HEK293 (cell line): ENCODE data around the gene NDUFA1.

Experiments
- CTCF ChIP-seq: fragments of 450-650 bp; formaldehyde crosslinking; IDR thresholded peaks from 2 replicates; pipeline ENCODE4 v1.5.1; 2016; ENCODE audit warnings: missing biosample characterization, missing genetic modification characterization
- PRDM4 ChIP-seq: fragments of 450-650 bp; formaldehyde crosslinking; IDR thresholded peaks from 2 replicates; pipeline ENCODE4 v1.5.1; 2017; ENCODE audit warnings: missing biosample characterization, missing genetic modification characterization
- SP3 ChIP-seq: fragments of 450-650 bp; formaldehyde crosslinking; IDR thresholded peaks from 2 replicates; pipeline ENCODE4 v1.5.1; 2016; ENCODE audit warnings: missing biosample characterization, missing genetic modification characterization
- TCF7L2 ChIP-seq: IDR thresholded peaks from 2 replicates; pipeline ENCODE4 v1.6.1; 2011; ENCODE audit warnings: low read depth, mild to moderate bottlenecking, inconsistent platforms, low read length, moderate library complexity, borderline replicate concordance
- ZBTB1 ChIP-seq: fragments of 450-650 bp; formaldehyde crosslinking; IDR thresholded peaks from 2 replicates; pipeline ENCODE4 v1.5.1; 2016; ENCODE audit warnings: missing biosample characterization, missing genetic modification characterization
- ZBTB44 ChIP-seq: fragments of 450-650 bp; IDR thresholded peaks from 2 replicates; pipeline ENCODE4 v1.5.1; 2018; ENCODE audit warnings: missing biosample characterization, mild to moderate bottlenecking, missing genetic modification characterization
- ZBTB7A ChIP-seq: fragments of 450-650 bp; formaldehyde crosslinking; IDR thresholded peaks from 2 replicates; pipeline ENCODE4 v1.5.1; 2016; ENCODE audit warnings: low read depth, missing biosample characterization, missing genetic modification characterization
- ZBTB8A ChIP-seq: fragments of 450-650 bp; formaldehyde crosslinking; IDR thresholded peaks from 2 replicates; pipeline ENCODE4 v1.5.1; 2016; ENCODE audit warnings: missing biosample characterization, missing genetic modification characterization
- ZEB2 ChIP-seq: fragments of 450-650 bp; formaldehyde crosslinking; IDR thresholded peaks from 2 replicates; pipeline ENCODE4 v1.5.1; 2016; ENCODE audit warnings: missing biosample characterization, missing genetic modification characterization
- ZFP3 ChIP-seq: fragments of 450-650 bp; formaldehyde crosslinking; IDR thresholded peaks from 2 replicates; pipeline ENCODE4 v1.5.1; 2016; ENCODE audit warnings: low read depth, missing biosample characterization, missing genetic modification characterization
- ZFP69B ChIP-seq: fragments of 450-650 bp; formaldehyde crosslinking; IDR thresholded peaks from 2 replicates; pipeline ENCODE4 v1.5.1; 2016; ENCODE audit warnings: missing biosample characterization, missing genetic modification characterization
- ZNF121 ChIP-seq: fragments of 450-650 bp; formaldehyde crosslinking; IDR thresholded peaks from 2 replicates; pipeline ENCODE4 v1.5.1; 2016; ENCODE audit warnings: missing biosample characterization, missing genetic modification characterization
- ZNF133 ChIP-seq: fragments of 450-650 bp; formaldehyde crosslinking; IDR thresholded peaks from 2 replicates; pipeline ENCODE4 v1.5.1; 2016; ENCODE audit warnings: missing biosample characterization, missing genetic modification characterization
- ZNF184 ChIP-seq: fragments of 450-650 bp; IDR thresholded peaks from 2 replicates; pipeline ENCODE4 v1.5.1; 2018; ENCODE audit warnings: missing biosample characterization, mild to moderate bottlenecking, missing genetic modification characterization
- ZNF26 ChIP-seq: fragments of 450-650 bp; formaldehyde crosslinking; IDR thresholded peaks from 2 replicates; pipeline ENCODE4 v1.5.1; 2016; ENCODE audit warnings: missing biosample characterization, missing genetic modification characterization
- ZNF335 ChIP-seq: fragments of 450-650 bp; formaldehyde crosslinking; conservative IDR thresholded peaks from 2 replicates; pipeline ENCODE4 v1.5.1; 2016; ENCODE audit warnings: missing biosample characterization, missing genetic modification characterization
- ZNF394 ChIP-seq: fragments of 450-650 bp; formaldehyde crosslinking; IDR thresholded peaks from 2 replicates; pipeline ENCODE4 v1.5.1; 2016; ENCODE audit warnings: missing biosample characterization, missing genetic modification characterization, mild to moderate bottlenecking, moderate library complexity, borderline replicate concordance
- ZNF423 ChIP-seq: fragments of 450-650 bp; formaldehyde crosslinking; IDR thresholded peaks from 2 replicates; pipeline ENCODE4 v1.5.1; 2016; ENCODE audit warnings: missing biosample characterization, missing genetic modification characterization
- ZNF433 ChIP-seq: fragments of 450-650 bp; formaldehyde crosslinking; IDR thresholded peaks from 2 replicates; pipeline ENCODE4 v1.5.1; 2016; ENCODE audit warnings: missing biosample characterization, missing genetic modification characterization, low read depth
- ZNF449 ChIP-seq: fragments of 450-650 bp; formaldehyde crosslinking; IDR thresholded peaks from 2 replicates; pipeline ENCODE4 v1.5.1; 2017; ENCODE audit warnings: missing biosample characterization, mild to moderate bottlenecking, missing genetic modification characterization, moderate library complexity
- ZNF501 ChIP-seq: fragments of 450-650 bp; formaldehyde crosslinking; IDR thresholded peaks from 2 replicates; pipeline ENCODE4 v1.5.1; 2016; ENCODE audit warnings: missing biosample characterization, missing genetic modification characterization
- ZNF514 ChIP-seq: fragments of 450-650 bp; formaldehyde crosslinking; IDR thresholded peaks from 2 replicates; pipeline ENCODE4 v1.5.1; 2016; ENCODE audit warnings: missing biosample characterization, missing genetic modification characterization
- ZNF529 ChIP-seq: fragments of 450-650 bp; formaldehyde crosslinking; IDR thresholded peaks from 2 replicates; pipeline ENCODE4 v1.5.1; 2017; ENCODE audit warnings: missing genetic modification characterization, missing biosample characterization; ENCODE audit not compliant: insufficient replicate concordance
- ZNF530 ChIP-seq: fragments of 450-650 bp; formaldehyde crosslinking; IDR thresholded peaks from 2 replicates; pipeline ENCODE4 v1.5.1; 2016; ENCODE audit warnings: low read depth, missing biosample characterization, missing genetic modification characterization
- ZNF548 ChIP-seq: fragments of 450-650 bp; formaldehyde crosslinking; IDR thresholded peaks from 2 replicates; pipeline ENCODE4 v1.5.1; 2016; ENCODE audit warnings: missing biosample characterization, missing genetic modification characterization
- ZNF585B ChIP-seq: fragments of 450-650 bp; formaldehyde crosslinking; IDR thresholded peaks from 2 replicates; pipeline ENCODE4 v1.5.1; 2016; ENCODE audit warnings: missing biosample characterization, missing genetic modification characterization
- ZNF600 ChIP-seq: fragments of 450-650 bp; formaldehyde crosslinking; IDR thresholded peaks from 2 replicates; pipeline ENCODE4 v1.5.1; 2016; ENCODE audit warnings: missing biosample characterization, missing genetic modification characterization
- ZXDB ChIP-seq: fragments of 450-650 bp; formaldehyde crosslinking; IDR thresholded peaks from 2 replicates; pipeline ENCODE4 v1.5.1; 2016; ENCODE audit warnings: missing biosample characterization, missing genetic modification characterization

The NDUFA1 gene

GRCh38 chrX:119852382-119853353, 19.0 kb upstream of the NDUFA1 start, which contains the start of gene UPF3B (continued):
- TF ChIP-seq PRDM4 (no peak), ZNF423 (tag by site-specific recombination) (no peak), ZNF394 (tag by site-specific recombination) (peak; percentile 78; the same call in 1 of the 2 replicates), ZNF26 (tag by site-specific recombination) (no peak), ZEB2 (tag by site-specific recombination) (peak; percentile 84), ZNF600 (tag by site-specific recombination) (peak; percentile 47; the same call in 1 of the 2 replicates), ZBTB1 (tag by site-specific recombination) (no peak), ZFP69B (tag by site-specific recombination) (peak; percentile 82), ZNF514 (tag by site-specific recombination) (no peak), ZBTB8A (tag by site-specific recombination) (peak; percentile 91), ZNF121 (tag by site-specific recombination) (no peak), ZBTB7A (no peak), ZNF530 (tag by site-specific recombination) (no peak), ZNF501 (peak; percentile 66; the same call in 1 of the 2 replicates), SP3 (peak; percentile 80), ZNF184 (tag by site-specific recombination) (no peak), CTCF (tag by site-specific recombination) (no peak), ZNF449 (peak; percentile 91), ZNF529 (tag by site-specific recombination) (no peak), ZNF548 (tag by site-specific recombination) (no peak), ZXDB (tag by site-specific recombination) (peak; percentile 97), ZBTB44 (tag by site-specific recombination) (no peak), ZNF133 (tag by site-specific recombination) (no peak), ZNF585B (tag by site-specific recombination) (no peak), ZNF433 (no peak), ZFP3 (tag by site-specific recombination) (no peak), TCF7L2 (no peak), ZNF335 (peak; percentile 73)
